ENCODE measurements around the gene NUP188.

- TF ChIP-seq POLR2A (IDR thresholded peaks at IDR 0.05; ENCODE audit: low read length), result no peak
- TF ChIP-seq GATA1 (IDR thresholded peaks at IDR 0.05; ENCODE audit: low read depth, low read length), result no peak
Observed at GRCh38 chr9:128995791-128996190, 48.3 kb downstream of the NUP188 start.
